ENCODE measurements around the gene NINJ2. TPM values are rescaled to one million over a fixed set of nuclear protein-coding genes. Genes with fewer than 3 reads are reported as not detected.

Gene NINJ2
- total RNA-seq, 1 experiment from 2014 or later: 8.6 TPM

DNA sequence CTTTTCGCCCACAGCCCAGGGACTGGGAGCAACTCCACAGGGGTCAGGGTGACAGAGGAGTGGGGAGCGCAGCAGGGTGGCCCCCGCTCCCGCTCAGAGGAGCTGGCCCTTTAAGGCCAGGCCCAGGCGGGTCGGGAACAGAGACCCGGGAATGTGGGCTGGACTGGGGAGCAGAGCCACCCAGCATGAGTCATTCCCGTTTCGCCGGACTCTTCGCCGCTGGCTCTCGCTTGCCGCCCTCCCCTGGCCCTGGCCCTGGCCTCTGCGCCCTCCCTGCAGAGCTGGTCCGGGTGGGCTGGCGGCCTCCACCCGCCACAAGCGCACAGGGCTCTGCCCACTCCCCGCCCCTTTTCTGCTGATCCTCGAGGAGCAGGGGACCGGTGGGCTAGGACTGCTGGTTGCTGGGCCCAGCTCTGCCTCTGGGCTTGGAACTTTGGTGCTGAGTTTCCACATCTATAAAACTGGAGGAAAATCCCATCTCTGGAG, 92.8 kb downstream of the NINJ2 start:
- peak; percentile 93 for DNase-seq (ENCODE audit: low spot score)

DNA sequence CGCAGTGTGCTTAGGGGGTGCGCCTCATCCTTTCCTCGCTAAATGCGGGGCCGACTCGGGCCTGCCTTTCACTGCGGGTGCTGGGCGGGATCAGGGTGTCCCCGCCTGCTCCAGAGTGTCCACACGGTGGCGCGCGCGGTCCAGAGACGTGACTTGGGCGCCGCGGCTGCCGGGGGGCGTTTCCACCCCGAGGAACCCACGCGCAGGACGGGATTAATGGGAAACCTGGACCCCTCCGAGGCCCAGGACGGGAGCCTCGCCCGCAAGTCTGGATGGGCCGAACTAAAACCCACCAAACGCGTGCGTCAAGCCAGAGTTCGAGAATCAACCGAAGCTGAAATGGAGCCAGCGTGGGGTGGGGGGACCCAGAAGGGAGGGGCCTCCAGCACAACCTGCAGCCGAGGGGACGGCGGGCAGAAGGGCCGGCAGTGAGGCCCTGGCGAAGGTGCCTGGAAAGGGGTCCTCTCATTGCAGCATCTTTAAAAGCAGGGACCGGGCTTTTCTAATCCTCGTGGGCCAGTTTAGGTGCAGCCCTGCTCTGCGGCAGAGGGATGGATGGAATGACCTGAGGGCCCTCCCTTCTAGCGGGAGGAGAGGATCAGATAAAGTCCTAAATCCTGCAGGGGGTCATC, 93.3 kb downstream of the NINJ2 start:
- DNase-seq (ENCODE audit: low spot score): peak; percentile 88

DNA sequence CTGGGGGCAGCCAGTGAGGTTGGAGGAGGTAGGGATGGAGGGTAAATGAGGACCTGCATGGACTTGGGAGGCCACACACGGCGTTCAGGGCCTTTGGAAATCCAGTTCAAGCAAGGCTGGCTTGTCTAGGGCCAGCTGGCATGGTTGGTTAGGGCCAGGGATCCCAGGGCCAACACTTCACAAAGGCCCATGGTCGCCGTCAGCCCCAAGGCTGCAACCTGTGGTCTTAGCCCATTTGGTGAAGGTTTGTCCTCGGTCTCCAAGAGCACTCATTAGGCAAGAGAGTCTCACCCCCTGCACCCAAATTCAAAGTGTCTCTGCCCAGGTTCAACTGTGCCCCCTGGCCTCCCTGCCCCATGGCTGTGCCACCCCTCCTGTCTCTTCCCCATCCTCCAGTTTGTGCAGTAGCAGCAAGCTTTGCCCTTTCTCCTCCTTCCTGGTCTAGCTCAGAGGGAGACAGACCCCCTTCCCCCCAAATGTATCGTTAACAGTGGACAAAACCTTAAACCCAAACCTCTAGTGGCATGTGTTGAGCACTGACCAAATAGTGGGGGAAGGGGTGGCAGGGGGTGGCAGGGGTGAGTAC, 94.1 kb downstream of the NINJ2 start:
- no peak for DNase-seq (ENCODE audit: low spot score)

GRCh38 chr12:568486-568885, 94.8 kb downstream of the NINJ2 start:
- DNase-seq (ENCODE audit: low spot score): no peak

DNA sequence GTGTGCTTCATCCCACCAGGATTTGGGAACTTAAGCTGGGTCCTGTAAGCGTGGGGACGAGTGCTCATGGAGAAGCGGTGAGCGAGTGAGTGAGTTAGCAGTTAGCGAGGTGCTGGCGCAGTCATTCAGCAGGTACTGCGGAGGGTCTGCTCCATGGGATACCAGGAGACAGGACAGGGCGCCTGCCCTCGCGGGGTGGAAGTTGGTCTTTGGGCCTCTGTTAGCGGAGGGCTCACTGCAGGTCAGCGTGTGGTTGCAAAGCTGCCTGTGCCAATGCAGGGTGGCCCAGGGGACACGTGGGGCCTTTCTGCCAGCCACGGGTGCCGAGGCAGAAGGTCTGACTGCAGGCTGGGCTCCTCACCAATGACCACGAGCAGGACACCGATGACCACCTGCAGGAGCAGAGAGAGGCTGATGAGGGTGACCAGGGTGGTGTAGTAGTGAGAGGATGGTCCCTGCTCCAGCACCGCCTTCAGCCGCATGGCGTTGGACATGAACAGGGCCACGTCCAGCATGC, 97.6 kb downstream of the NINJ2 start:
- DNase-seq (ENCODE audit: low spot score): no peak

DNA sequence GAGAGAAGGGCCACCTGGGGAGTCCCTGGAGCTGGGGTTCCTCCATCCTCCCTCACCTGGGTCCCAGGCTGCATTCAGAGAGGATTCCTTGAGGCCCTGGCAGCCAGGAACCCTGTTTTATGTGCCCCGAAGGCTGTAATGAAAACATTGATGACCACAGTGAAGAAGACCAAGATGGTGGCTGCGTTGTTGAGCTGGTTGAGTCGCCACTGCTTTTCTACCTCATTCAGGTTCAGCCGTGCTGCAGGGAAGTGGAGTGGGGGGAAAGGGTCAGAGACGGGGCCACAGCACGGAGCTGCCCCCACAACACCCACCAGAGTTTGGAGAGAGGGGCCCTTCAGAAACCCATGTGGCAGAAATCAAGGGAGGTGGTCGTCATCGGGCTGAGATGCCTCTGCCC, 98.1 kb downstream of the NINJ2 start:
- DNase-seq (ENCODE audit: low spot score): no peak

- no peak for DNase-seq (ENCODE audit: low spot score)
Measured at GRCh38 chr12:563787-564298, 99.4 kb downstream of the NINJ2 start.

DNA sequence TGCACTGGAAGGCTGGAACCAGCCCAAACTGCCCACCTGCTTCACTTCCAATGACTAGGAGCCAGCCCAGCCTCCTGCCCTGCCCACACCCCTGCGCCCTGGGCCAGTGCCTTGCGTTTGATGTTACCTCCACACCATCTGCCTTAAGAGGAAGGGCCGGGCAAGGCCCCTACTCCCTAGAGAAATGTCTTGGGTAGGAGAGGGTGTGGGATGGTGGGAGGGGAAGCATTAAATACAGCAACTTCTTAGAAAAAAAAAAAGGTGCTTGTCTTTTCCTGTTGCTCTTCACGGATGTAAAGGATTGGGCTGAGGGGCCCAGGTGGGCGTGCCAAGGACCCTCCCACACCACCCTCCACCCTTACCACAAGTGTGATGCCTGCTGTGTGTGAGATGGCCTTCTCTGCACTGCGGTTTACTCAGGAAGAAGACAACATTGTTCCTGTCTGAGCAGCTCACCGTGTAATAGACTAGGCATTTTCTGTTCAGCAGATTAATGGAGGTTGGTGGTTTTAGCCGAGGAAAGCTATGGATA, 99.9 kb downstream of the NINJ2 start:
- no peak for DNase-seq (ENCODE audit: low spot score)

GRCh38 chr12:562634-563033, 100.6 kb downstream of the NINJ2 start:
- DNase-seq (ENCODE audit: low spot score): no peak

DNA sequence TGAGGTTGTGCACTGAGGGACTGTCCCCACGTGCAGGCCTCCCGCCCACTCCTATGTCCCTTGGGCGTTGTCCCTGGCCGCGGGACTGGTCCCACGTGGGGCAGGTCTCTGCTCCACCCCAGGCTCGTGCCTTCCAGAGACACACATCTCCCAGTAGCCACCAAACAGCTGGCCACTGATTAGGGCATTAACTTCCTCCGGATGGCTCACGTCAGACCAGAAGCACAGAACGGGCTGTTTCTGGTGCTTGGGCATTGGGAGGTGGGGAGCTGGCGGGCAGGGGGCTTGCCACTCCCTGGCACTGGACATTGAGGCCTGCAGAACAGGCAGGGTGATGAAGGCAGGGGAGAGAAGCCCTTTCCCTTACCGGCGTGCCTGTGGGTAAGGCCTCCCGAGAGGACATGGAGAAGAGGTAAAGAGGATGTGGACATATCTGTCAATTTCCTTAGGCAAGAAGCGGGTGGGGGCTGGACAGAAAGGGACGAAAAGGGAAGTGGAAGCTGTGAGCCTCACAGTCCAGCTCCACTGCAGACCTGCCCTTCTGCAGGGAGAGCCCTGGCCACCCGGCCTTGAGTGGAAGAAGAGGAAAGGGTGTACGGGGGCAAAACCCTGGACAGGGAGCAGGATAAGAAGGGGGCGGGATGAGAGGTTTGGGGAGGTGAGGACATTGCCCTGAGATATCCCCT, 101.2 kb downstream of the NINJ2 start:
- no peak for DNase-seq (ENCODE audit: low spot score)

- no peak for DNase-seq (ENCODE audit: low spot score)
Measured at GRCh38 chr12:561391-561705, 101.9 kb downstream of the NINJ2 start.

- no peak for DNase-seq (ENCODE audit: low spot score)
Measured at GRCh38 chr12:560691-561390, 102.4 kb downstream of the NINJ2 start.

DNA sequence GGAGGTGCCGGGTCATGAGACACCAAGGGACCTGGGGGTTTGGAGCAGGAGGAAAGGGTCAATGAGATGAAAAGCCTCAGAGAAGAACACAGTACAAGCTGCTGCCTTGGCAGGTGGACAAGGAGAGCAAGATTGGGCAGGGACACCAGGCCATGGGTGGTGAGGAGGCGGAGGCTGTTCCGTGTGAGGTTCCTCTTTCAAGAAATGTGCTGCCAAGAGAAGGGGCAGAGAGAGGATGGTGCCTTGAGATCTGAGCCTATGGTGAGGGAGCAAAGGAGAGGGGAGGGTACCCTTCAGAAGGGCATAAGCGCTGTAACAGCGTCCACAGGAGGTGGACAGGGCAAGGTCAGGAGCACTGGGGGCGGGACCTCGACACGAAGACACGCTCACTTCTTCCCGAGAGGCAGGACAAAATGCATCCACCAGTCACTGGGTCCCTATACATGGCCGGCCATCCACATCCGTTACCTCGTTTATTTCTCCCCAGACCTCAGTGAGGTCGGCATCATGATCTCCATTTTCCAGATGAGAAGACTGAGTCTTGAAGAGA, 103.3 kb downstream of the NINJ2 start:
- DNase-seq (ENCODE audit: low spot score): no peak

DNA sequence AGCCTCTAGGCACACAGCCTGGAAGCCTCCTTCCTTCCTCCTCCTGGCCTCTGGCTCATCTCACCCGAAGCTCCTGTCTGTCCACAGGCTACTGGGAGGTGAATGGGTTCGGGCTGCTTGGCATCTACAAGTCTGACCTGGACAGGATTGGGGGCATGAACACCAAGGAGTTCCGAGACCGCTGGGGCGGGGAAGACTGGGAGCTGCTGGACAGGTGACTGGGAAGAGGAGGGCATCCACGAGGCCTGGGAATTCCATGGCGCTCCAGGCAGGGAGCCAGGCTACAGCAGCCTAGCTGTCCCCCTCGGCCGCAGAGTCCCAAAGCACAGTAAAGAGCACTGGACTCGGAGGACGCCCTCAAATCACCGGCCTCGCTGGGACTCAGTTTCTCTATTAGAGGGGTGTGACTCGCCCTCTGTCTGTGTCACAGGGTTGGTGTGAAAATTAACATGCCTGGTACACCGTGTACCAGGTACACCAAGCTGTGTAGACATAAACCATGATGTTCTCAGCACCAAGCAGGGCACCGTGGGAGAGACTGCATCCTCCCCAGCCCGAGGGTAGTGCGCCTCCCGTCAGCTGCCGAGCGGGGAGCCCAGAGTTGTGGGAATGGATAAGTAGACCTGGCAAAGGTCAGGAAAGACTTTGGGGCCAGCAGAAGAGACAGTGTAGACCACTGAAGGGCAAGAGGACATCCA, 103.9 kb downstream of the NINJ2 start:
- no peak for DNase-seq (ENCODE audit: low spot score)

GRCh38 chr12:558580-558979, 104.7 kb downstream of the NINJ2 start:
- no peak for DNase-seq (ENCODE audit: low spot score)

DNA sequence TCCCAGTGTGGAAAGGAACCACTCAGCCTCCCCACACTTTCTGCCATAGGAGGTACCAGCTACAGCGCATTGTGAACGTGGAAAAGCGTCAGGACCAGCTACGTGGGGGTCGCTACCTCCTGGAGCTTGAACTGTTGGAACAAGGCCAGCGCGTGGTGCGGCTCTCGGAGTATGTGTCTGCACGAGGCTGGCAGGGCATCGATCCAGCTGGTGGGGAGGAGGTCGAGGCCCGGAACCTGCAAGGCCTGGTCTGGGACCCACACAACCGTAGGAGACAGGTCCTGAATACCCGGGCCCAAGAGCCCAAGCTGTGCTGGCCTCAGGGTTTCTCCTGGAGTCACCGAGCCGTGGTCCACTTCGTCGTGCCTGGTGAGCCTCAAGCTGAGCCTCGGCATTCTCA, 106.7 kb downstream of the NINJ2 start:
- no peak for DNase-seq (ENCODE audit: low spot score)

DNA sequence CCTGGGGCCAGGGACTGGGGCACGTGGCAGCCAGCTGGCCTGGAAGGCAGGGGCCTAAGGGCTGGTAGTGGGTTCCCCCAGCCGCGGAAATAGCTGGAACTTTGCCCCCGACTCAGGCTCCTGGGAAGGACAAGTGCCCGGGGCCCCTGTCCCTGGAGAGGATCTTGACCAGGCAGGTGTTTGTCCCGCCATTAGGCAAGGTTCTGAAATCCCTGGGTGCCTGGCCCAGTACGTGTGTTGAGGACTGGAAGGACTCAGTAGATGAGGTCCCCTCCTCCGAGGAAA, 109.3 kb downstream of the NINJ2 start:
- no peak for DNase-seq (ENCODE audit: low spot score)

DNA sequence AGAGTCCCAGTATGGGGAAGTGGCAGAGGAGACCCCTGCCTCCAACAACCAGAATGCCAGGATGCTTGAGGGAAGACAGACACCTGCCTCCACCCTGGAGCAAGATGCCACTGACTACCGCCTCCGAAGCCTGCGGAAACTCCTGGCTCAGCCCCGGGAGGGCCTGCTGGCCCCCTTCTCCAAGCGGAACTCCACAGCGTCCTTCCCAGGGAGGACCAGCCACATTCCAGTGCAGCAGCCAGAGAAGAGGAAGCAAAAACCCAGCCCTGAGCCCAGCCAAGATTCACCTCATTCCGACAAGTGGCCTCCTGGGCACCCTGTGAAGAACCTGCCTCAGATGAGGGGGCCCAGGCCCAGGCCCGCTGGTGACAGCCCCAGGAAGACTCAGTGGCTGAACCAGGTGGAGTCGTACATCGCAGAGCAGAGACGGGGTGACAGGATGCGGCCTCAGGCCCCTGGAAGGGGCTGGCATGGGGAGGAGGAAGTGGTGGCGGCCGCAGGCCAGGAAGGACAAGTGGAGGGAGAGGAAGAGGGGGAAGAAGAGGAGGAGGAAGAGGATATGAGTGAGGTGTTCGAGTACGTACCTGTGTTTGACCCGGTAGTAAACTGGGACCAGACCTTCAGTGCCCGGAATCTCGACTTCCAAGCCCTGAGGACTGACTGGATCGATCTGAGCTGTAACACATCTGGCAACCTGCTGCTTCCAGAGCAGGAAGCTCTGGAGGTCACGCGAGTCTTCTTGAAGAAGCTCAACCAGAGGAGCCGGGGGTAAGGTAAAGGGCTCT, 109.8 kb downstream of the NINJ2 start:
- no peak for DNase-seq (ENCODE audit: low spot score)

DNA sequence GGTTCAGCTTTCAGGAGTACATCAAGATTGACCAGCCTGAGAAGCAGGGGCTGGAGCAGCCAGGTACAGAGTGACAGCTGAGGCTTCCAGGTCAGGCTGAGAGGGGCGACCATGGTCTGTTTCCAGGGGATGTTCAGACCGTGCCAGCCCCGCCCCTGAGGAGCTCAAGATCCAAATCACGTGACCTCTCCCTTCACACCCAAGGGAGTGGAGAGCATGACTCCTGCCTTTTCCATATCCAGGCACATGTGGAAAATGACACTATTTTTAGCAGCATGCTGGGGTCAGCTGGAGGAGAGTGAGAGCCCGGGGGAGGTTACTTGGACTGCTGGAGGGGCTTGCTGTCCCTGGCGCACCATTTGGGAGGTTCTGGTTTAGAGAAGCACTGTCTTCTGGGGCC, 110.8 kb downstream of the NINJ2 start:
- DNase-seq (ENCODE audit: low spot score): no peak

DNA sequence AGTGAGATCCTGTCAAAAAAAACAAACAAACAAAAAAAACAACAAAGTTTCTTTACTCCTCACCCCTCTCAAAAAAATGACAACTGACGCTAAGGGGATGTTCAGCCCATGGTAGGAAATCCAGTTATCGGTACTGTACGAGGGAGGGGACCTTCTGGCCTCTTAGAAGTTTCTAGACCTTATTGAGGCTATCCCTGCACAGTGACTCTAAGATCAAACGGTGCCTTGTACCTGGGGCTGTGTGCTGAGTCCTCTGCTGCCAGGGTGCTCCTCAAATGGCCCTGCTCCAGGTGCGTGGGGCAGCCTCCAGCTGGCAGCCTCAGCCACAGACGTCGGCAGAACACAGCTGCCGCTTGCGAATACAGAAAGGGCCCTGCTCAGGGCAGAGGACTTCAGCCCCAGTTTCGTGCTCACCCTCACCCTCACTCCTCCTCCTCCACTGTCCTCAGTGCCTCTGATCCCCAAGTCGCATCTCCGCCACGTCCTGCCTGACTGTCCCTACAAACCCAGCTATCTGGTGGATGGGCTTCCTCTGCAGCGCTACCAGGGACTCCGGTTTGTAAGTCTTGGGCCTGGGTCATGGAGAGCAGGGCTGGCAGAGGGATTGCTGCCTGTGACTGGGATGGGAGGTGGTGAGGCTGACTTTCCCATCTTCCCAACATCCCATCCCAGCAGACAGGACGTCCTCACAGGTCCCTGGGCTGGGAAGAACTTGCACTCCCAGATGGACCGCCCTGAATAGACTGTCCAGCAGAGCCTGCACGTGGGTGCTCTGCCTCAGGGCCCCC, 112.6 kb downstream of the NINJ2 start:
- no peak for DNase-seq (ENCODE audit: low spot score)

Measured in HT-29 (cell line).